Measurements from ENCODE around the gene IRF9.
A peak's percentile ranks its signal among the peaks of the same experiment; 100 is the strongest.

IRF9 gene

DNA sequence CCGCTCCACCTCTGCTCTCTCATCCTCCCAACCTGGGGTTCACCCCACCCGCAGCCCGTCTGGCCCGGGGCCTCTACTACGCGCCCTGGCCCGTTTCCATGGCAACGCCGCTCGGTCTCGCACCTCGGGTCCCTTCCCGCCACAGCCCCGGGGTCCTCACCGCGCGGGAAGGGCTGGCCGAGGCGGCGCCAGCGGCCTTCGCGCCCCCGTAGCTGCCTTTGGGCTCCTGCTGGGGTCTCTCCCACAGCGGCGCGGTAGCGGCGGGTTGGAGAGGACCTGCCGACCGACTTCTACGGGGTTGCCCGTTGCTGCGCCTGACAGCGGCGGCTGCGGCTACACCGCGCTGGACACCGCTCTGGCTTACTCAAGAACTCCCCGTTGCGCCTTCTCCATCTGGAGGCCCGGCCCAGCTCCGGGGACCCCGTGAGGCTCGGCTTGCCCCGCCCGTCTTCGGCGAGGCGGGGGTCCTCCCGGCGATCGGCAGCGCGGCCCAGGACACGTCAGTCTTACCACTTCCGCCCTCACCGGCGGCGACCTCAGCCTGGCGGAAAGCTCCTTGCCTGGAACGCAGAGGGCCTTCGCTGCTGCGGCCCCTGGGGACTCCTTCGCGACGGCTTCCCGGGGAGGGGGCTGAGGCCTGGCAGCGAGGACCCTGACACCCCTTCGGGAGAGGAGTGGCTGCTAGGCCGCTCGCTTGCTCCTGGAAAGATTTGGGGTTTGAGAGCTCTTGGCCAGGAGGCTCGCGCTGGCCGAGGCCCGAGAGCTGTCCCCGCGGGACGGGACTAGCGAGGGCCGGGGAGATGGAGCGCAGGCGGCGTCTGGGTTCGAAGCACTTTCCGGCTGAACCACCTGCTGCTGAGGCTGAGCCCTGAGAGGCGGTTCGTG, 34.4 kb downstream of the IRF9 start, which contains the start of gene TM9SF1 (continued):
- TF ChIP-seq, protein P1, sequence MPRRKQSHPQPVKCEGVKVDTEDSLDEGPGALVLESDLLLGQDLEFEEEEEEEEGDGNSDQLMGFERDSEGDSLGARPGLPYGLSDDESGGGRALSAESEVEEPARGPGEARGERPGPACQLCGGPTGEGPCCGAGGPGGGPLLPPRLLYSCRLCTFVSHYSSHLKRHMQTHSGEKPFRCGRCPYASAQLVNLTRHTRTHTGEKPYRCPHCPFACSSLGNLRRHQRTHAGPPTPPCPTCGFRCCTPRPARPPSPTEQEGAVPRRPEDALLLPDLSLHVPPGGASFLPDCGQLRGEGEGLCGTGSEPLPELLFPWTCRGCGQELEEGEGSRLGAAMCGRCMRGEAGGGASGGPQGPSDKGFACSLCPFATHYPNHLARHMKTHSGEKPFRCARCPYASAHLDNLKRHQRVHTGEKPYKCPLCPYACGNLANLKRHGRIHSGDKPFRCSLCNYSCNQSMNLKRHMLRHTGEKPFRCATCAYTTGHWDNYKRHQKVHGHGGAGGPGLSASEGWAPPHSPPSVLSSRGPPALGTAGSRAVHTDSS (tag by site-specific recombination; IDR thresholded peaks at IDR 0.05): peak; percentile 45; the same call in 1 of the 2 replicates
- TF ChIP-seq YY1 (tag by site-specific recombination; IDR thresholded peaks at IDR 0.05) (peak; percentile 49), OVOL3 (tag by site-specific recombination; IDR thresholded peaks at IDR 0.05) (0 out of 2 replicates have a peak, but pooled peaks have one; percentile 23), HOXA7 (CRISPR knock-in tag; IDR thresholded peaks at IDR 0.05; ENCODE audit: borderline replicate concordance) (no peak), RBAK (tag by site-specific recombination; IDR thresholded peaks at IDR 0.05) (no peak), ZBTB20 (tag by site-specific recombination; IDR thresholded peaks at IDR 0.05) (peak; percentile 94), ZNF24 (tag by site-specific recombination; IDR thresholded peaks at IDR 0.05) (no peak; the same call in 1 of the 2 replicates), ZNF433 (tag by site-specific recombination; IDR thresholded peaks at IDR 0.05; ENCODE audit: low read depth) (no peak), ZSCAN30 (tag by site-specific recombination; IDR thresholded peaks at IDR 0.05) (peak; percentile 29; the same call in 1 of the 2 replicates), ZNF621 (tag by site-specific recombination; IDR thresholded peaks at IDR 0.05) (no peak), ZSCAN16 (tag by site-specific recombination; IDR thresholded peaks at IDR 0.05) (no peak), ZNF416 (tag by site-specific recombination; IDR thresholded peaks at IDR 0.05) (no peak), ZNF175 (tag by site-specific recombination; IDR thresholded peaks at IDR 0.05) (no peak), ZNF202 (tag by site-specific recombination; IDR thresholded peaks at IDR 0.05; ENCODE audit: borderline replicate concordance) (no peak), ZNF791 (tag by site-specific recombination; IDR thresholded peaks at IDR 0.05) (no peak), ZNF157 (tag by site-specific recombination; IDR thresholded peaks at IDR 0.05) (no peak), MZF1 (tag by site-specific recombination; IDR thresholded peaks at IDR 0.05; ENCODE audit: borderline replicate concordance) (no peak), ZNF792 (tag by site-specific recombination; IDR thresholded peaks at IDR 0.05) (no peak), ZNF518A (tag by site-specific recombination; conservative IDR thresholded peaks at IDR 0.05; ENCODE audit: low read depth) (peak; percentile 57; the same call in 1 of the 2 replicates), TCF7L2 (IDR thresholded peaks at IDR 0.05; ENCODE audit: borderline replicate concordance, low read depth, low read length) (no peak), ZNF610 (tag by site-specific recombination; IDR thresholded peaks at IDR 0.05; ENCODE audit: borderline replicate concordance) (peak; percentile 98), AEBP2 (tag by site-specific recombination; IDR thresholded peaks at IDR 0.05; ENCODE audit: borderline replicate concordance) (no peak), ZNF138 (tag by site-specific recombination; IDR thresholded peaks at IDR 0.05; ENCODE audit: borderline replicate concordance) (no peak), ZNF404 (tag by site-specific recombination; IDR thresholded peaks at IDR 0.05) (no peak)
- TF ChIP-seq, protein P2, sequence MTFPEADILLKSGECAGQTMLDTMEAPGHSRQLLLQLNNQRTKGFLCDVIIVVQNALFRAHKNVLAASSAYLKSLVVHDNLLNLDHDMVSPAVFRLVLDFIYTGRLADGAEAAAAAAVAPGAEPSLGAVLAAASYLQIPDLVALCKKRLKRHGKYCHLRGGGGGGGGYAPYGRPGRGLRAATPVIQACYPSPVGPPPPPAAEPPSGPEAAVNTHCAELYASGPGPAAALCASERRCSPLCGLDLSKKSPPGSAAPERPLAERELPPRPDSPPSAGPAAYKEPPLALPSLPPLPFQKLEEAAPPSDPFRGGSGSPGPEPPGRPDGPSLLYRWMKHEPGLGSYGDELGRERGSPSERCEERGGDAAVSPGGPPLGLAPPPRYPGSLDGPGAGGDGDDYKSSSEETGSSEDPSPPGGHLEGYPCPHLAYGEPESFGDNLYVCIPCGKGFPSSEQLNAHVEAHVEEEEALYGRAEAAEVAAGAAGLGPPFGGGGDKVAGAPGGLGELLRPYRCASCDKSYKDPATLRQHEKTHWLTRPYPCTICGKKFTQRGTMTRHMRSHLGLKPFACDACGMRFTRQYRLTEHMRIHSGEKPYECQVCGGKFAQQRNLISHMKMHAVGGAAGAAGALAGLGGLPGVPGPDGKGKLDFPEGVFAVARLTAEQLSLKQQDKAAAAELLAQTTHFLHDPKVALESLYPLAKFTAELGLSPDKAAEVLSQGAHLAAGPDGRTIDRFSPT (tag by site-specific recombination; IDR thresholded peaks at IDR 0.05): no peak
- TF ChIP-seq, protein P3, sequence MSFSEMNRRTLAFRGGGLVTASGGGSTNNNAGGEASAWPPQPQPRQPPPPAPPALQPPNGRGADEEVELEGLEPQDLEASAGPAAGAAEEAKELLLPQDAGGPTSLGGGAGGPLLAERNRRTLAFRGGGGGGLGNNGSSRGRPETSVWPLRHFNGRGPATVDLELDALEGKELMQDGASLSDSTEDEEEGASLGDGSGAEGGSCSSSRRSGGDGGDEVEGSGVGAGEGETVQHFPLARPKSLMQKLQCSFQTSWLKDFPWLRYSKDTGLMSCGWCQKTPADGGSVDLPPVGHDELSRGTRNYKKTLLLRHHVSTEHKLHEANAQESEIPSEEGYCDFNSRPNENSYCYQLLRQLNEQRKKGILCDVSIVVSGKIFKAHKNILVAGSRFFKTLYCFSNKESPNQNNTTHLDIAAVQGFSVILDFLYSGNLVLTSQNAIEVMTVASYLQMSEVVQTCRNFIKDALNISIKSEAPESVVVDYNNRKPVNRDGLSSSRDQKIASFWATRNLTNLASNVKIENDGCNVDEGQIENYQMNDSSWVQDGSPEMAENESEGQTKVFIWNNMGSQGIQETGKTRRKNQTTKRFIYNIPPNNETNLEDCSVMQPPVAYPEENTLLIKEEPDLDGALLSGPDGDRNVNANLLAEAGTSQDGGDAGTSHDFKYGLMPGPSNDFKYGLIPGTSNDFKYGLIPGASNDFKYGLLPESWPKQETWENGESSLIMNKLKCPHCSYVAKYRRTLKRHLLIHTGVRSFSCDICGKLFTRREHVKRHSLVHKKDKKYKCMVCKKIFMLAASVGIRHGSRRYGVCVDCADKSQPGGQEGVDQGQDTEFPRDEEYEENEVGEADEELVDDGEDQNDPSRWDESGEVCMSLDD (tag by site-specific recombination; IDR thresholded peaks at IDR 0.05): peak; percentile 52
